HepG2 (cell line): ENCODE data around the gene SS18L1. TPM values are rescaled to one million over a fixed set of nuclear protein-coding genes. Genes with fewer than 3 reads are reported as not detected.

ENCODE experiments used
- ADNP ChIP-seq: sonication (generic); formaldehyde crosslinking; IDR thresholded peaks from 2 replicates; pipeline ENCODE4 v1.4.0; 2020; ENCODE audit warnings: missing genetic modification reagents
- DMAP1 ChIP-seq: IDR thresholded peaks from 2 replicates; pipeline ENCODE4 v1.6.1; 2016
- MED8 ChIP-seq: sonication (generic); formaldehyde crosslinking; IDR thresholded peaks from 2 replicates; pipeline ENCODE4 v1.8.1; 2023; ENCODE audit warnings: mild to moderate bottlenecking, missing genetic modification reagents; ENCODE audit not compliant: insufficient replicate concordance
- PHF21A ChIP-seq: sonication (generic); formaldehyde crosslinking; IDR thresholded peaks from 2 replicates; pipeline ENCODE4 v1.5.0; 2020; ENCODE audit warnings: mild to moderate bottlenecking, missing genetic modification reagents
- SMC3 ChIP-seq: IDR thresholded peaks from 2 replicates; pipeline ENCODE4 v1.6.1; 2011; ENCODE audit warnings: low read length, improper control_type of control experiment
- ZBTB3 ChIP-seq: sonication (generic); formaldehyde crosslinking; IDR thresholded peaks from 2 replicates; pipeline ENCODE4 v1.4.0; 2020; ENCODE audit warnings: low read depth, mild to moderate bottlenecking, moderate library complexity, missing genetic modification reagents, borderline replicate concordance
- ZNF337 ChIP-seq: sonication (generic); formaldehyde crosslinking; IDR thresholded peaks from 2 replicates; pipeline ENCODE4 v1.5.1; 2020; ENCODE audit warnings: missing genetic modification reagents, low read depth, mild to moderate bottlenecking, borderline replicate concordance
- ZNF598 ChIP-seq: sonication (generic); formaldehyde crosslinking; IDR thresholded peaks from 2 replicates; pipeline ENCODE4 v1.5.1; 2020; ENCODE audit warnings: mild to moderate bottlenecking, missing genetic modification reagents, borderline replicate concordance
- ZNF614 ChIP-seq: IDR thresholded peaks from 2 replicates; pipeline ENCODE4 v1.6.1; 2018; ENCODE audit warnings: missing biosample characterization, missing genetic modification reagents, inconsistent platforms, borderline replicate concordance
- ZNF616 ChIP-seq: sonication (generic); formaldehyde crosslinking; IDR thresholded peaks from 2 replicates; pipeline ENCODE4 v1.5.0; 2020; ENCODE audit warnings: low read depth, mild to moderate bottlenecking, missing genetic modification reagents
- ZNF629 ChIP-seq: sonication (generic); formaldehyde crosslinking; conservative IDR thresholded peaks from 2 replicates; pipeline ENCODE4 v1.5.0; 2020; ENCODE audit warnings: missing genetic modification reagents
- ZNF772 ChIP-seq: sonication (generic); formaldehyde crosslinking; IDR thresholded peaks from 2 replicates; pipeline ENCODE4 v1.5.0; 2020; ENCODE audit warnings: mild to moderate bottlenecking, missing genetic modification reagents
- ZSCAN31 ChIP-seq: sonication (generic); formaldehyde crosslinking; IDR thresholded peaks from 2 replicates; pipeline ENCODE4 v1.5.0; 2020; ENCODE audit warnings: low read depth, mild to moderate bottlenecking, missing genetic modification reagents
- polyA plus RNA-seq, 8 experiments: library from polyadenylated mRNA; depleted of rRNA in 3 of 8; stranded (reverse) in 7 of 8; unstranded in 1 of 8; fragments of >200 nt; fragmentation: Illumina TruSeq in 4 of 8; extraction: Trizol in 4 of 8; gene quantifications; 2 replicates each; pipeline versions ENCODE4 v1.2.1 to v1.2.3, GENCODE V29; 2011 to 2016; ENCODE audit warnings: low read depth in 4 of 8, missing spikeins in 1 of 8, mixed read lengths in 1 of 8; ENCODE audit not compliant: insufficient read depth in 1 of 8
- total RNA-seq, 5 experiments: library from RNA; depleted of rRNA; stranded (reverse); fragments of >200 nt; fragmentation: Illumina TruSeq; extraction: Trizol; gene quantifications; 2 replicates each; pipeline ENCODE4 v1.2.3, GENCODE V29; 2016; ENCODE audit warnings: low read depth in 1 of 5
- TF ChIP-seq, protein P1 (sequence below): sonication (generic); formaldehyde crosslinking; IDR thresholded peaks from 2 replicates; pipeline ENCODE4 v1.4.0; 2020; ENCODE audit warnings: mild to moderate bottlenecking, missing genetic modification reagents, borderline replicate concordance
- TF ChIP-seq, protein P2 (sequence below): IDR thresholded peaks from 2 replicates; pipeline ENCODE4 v1.6.1; 2012; ENCODE audit warnings: low read depth, low read length, improper control_type of control experiment
- TF ChIP-seq, protein P3 (sequence below): sonication (generic); formaldehyde crosslinking; IDR thresholded peaks from 2 replicates; pipeline ENCODE4 v1.4.0; 2020; ENCODE audit warnings: missing genetic modification reagents, borderline replicate concordance
- TF ChIP-seq, protein P4 (sequence below): sonication (generic); formaldehyde crosslinking; IDR thresholded peaks from 2 replicates; pipeline ENCODE4 v1.4.0; 2020; ENCODE audit warnings: missing genetic modification reagents

The SS18L1 gene
- total and polyA plus RNA-seq, 2 of the 13 experiments (the other 11 are each of a cell fraction or from before 2014, with no cell fraction given), result 17.8 to 27.6 TPM

DNA sequence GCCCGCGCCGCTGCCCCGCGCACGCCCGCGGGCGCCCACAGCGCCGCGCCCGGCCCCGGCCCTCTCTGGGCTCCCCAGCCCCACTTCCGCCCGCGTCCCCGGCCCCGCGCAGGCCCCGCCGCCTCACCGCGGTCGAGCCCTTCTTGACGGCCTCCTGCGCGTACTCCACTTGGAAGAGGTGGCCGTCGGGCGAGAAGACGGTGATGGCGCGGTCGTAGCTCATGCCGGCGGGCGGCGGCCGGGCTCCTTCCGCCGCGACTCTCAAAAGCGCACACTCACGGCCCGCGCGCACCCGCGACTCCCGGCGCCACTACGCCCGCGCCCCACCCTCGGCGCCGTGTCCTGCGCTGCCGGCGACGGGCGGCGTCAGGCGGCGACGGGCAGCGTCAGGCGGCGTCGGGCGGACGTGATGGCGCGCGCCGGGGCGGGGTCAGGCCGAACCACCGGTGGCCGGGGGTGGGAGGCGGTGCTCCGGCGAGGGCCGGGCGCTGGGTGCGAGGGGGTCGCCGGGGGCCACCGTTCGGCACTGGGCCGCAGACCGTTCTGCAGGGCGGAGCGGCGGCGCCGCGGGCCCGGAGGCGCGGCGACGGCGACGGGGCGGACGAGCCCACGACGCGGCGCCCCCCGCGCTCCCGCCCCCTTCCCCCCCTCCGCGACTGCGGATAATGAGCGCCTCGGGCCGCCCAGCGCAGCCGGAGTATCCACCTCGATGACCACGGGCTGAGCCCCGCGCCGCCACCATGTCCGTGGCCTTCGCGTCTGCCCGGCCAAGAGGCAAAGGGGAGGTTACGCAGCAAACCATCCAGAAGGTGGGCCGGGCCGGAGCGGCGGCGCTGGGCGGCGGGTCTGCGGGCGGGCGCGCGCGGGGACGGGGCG, at the start of gene SS18L1, which contains the start of gene PSMA7 (continued):
- TF ChIP-seq, protein P1, sequence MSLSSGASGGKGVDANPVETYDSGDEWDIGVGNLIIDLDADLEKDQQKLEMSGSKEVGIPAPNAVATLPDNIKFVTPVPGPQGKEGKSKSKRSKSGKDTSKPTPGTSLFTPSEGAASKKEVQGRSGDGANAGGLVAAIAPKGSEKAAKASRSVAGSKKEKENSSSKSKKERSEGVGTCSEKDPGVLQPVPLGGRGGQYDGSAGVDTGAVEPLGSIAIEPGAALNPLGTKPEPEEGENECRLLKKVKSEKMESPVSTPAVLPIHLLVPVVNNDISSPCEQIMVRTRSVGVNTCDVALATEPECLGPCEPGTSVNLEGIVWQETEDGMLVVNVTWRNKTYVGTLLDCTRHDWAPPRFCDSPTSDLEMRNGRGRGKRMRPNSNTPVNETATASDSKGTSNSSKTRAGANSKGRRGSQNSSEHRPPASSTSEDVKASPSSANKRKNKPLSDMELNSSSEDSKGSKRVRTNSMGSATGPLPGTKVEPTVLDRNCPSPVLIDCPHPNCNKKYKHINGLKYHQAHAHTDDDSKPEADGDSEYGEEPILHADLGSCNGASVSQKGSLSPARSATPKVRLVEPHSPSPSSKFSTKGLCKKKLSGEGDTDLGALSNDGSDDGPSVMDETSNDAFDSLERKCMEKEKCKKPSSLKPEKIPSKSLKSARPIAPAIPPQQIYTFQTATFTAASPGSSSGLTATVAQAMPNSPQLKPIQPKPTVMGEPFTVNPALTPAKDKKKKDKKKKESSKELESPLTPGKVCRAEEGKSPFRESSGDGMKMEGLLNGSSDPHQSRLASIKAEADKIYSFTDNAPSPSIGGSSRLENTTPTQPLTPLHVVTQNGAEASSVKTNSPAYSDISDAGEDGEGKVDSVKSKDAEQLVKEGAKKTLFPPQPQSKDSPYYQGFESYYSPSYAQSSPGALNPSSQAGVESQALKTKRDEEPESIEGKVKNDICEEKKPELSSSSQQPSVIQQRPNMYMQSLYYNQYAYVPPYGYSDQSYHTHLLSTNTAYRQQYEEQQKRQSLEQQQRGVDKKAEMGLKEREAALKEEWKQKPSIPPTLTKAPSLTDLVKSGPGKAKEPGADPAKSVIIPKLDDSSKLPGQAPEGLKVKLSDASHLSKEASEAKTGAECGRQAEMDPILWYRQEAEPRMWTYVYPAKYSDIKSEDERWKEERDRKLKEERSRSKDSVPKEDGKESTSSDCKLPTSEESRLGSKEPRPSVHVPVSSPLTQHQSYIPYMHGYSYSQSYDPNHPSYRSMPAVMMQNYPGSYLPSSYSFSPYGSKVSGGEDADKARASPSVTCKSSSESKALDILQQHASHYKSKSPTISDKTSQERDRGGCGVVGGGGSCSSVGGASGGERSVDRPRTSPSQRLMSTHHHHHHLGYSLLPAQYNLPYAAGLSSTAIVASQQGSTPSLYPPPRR (CRISPR knock-in tag), result peak; percentile 45; the same call in 1 of the 2 replicates
- TF ChIP-seq ZSCAN31 (CRISPR knock-in tag) (peak; percentile 99), PHF21A (CRISPR knock-in tag) (no peak), ZNF598 (CRISPR knock-in tag) (peak; percentile 40; the same call in 1 of the 2 replicates), ZBTB3 (no peak; the same call in 1 of the 2 replicates), ZNF616 (CRISPR knock-in tag) (no peak), ZNF337 (no peak), ADNP (no peak), DMAP1 (CRISPR knock-in tag) (peak; percentile 75), SMC3 (no peak), ZNF629 (no peak), MED8 (CRISPR knock-in tag) (no peak), ZNF772 (CRISPR knock-in tag) (no peak; the same call in 1 of the 2 replicates), ZNF614 (peak; percentile 39; the same call in 1 of the 2 replicates)
- TF ChIP-seq, protein P2, sequence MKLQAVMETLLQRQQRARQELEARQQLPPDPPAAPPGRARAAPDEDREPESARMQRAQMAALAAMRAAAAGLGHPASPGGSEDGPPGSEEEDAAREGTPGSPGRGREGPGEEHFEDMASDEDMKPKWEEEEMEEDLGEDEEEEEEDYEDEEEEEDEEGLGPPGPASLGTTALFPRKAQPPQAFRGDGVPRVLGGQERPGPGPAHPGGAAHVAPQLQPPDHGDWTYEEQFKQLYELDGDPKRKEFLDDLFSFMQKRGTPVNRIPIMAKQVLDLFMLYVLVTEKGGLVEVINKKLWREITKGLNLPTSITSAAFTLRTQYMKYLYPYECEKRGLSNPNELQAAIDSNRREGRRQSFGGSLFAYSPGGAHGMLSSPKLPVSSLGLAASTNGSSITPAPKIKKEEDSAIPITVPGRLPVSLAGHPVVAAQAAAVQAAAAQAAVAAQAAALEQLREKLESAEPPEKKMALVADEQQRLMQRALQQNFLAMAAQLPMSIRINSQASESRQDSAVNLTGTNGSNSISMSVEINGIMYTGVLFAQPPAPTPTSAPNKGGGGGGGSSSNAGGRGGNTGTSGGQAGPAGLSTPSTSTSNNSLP, result no peak
- TF ChIP-seq, protein P3, sequence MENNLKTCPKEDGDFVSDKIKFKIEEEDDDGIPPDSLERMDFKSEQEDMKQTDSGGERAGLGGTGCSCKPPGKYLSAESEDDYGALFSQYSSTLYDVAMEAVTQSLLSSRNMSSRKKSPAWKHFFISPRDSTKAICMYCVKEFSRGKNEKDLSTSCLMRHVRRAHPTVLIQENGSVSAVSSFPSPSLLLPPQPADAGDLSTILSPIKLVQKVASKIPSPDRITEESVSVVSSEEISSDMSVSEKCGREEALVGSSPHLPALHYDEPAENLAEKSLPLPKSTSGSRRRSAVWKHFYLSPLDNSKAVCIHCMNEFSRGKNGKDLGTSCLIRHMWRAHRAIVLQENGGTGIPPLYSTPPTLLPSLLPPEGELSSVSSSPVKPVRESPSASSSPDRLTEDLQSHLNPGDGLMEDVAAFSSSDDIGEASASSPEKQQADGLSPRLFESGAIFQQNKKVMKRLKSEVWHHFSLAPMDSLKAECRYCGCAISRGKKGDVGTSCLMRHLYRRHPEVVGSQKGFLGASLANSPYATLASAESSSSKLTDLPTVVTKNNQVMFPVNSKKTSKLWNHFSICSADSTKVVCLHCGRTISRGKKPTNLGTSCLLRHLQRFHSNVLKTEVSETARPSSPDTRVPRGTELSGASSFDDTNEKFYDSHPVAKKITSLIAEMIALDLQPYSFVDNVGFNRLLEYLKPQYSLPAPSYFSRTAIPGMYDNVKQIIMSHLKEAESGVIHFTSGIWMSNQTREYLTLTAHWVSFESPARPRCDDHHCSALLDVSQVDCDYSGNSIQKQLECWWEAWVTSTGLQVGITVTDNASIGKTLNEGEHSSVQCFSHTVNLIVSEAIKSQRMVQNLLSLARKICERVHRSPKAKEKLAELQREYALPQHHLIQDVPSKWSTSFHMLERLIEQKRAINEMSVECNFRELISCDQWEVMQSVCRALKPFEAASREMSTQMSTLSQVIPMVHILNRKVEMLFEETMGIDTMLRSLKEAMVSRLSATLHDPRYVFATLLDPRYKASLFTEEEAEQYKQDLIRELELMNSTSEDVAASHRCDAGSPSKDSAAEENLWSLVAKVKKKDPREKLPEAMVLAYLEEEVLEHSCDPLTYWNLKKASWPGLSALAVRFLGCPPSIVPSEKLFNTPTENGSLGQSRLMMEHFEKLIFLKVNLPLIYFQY (CRISPR knock-in tag), result peak; percentile 34; the same call in 1 of the 2 replicates
- TF ChIP-seq, protein P4, sequence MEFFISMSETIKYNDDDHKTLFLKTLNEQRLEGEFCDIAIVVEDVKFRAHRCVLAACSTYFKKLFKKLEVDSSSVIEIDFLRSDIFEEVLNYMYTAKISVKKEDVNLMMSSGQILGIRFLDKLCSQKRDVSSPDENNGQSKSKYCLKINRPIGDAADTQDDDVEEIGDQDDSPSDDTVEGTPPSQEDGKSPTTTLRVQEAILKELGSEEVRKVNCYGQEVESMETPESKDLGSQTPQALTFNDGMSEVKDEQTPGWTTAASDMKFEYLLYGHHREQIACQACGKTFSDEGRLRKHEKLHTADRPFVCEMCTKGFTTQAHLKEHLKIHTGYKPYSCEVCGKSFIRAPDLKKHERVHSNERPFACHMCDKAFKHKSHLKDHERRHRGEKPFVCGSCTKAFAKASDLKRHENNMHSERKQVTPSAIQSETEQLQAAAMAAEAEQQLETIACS (CRISPR knock-in tag), result peak; percentile 95
